HEK293 (cell line): ENCODE measurements around the gene CENPM.

ENCODE experiments used
- CTCF ChIP-seq: fragments of 450-650 bp; formaldehyde crosslinking; IDR thresholded peaks from 2 replicates; pipeline ENCODE4 v1.5.1; 2016; ENCODE audit warnings: missing biosample characterization, missing genetic modification characterization
- MYNN ChIP-seq: fragments of 450-650 bp; formaldehyde crosslinking; IDR thresholded peaks from 2 replicates; pipeline ENCODE4 v1.5.1; 2016; ENCODE audit warnings: missing biosample characterization, missing genetic modification characterization, borderline replicate concordance
- MZF1 ChIP-seq: fragments of 450-650 bp; formaldehyde crosslinking; IDR thresholded peaks from 2 replicates; pipeline ENCODE4 v1.5.1; 2017; ENCODE audit warnings: missing biosample characterization, missing genetic modification characterization, borderline replicate concordance
- PATZ1 ChIP-seq: fragments of 450-650 bp; formaldehyde crosslinking; IDR thresholded peaks from 2 replicates; pipeline ENCODE4 v1.5.1; 2016; ENCODE audit warnings: missing biosample characterization, missing genetic modification characterization
- ZNF274 ChIP-seq, 2 experiments: fragments of 200-500 bp in 1 of 2; fragments of 450-650 bp in 1 of 2; sonication (Bioruptor generic) in 1 of 2; formaldehyde crosslinking in 1 of 2; IDR thresholded peaks; 2 replicates each; pipeline versions ENCODE4 v1.5.1 to v1.6.1; 2014 to 2016; ENCODE audit warnings: borderline replicate concordance in 1 of 2, inconsistent platforms in 1 of 2, low read length in 1 of 2, missing biosample characterization in 1 of 2, missing genetic modification characterization in 1 of 2
- ZNF362 ChIP-seq: fragments of 450-650 bp; formaldehyde crosslinking; IDR thresholded peaks from 2 replicates; pipeline ENCODE4 v1.5.1; 2016; ENCODE audit warnings: missing biosample characterization, missing genetic modification characterization
- ZNF549 ChIP-seq: fragments of 450-650 bp; IDR thresholded peaks from 2 replicates; pipeline ENCODE4 v1.5.1; 2018; ENCODE audit warnings: missing biosample characterization, missing genetic modification characterization, mild to moderate bottlenecking, inconsistent platforms, moderate library complexity
- ZNF571 ChIP-seq: fragments of 450-650 bp; formaldehyde crosslinking; IDR thresholded peaks from 2 replicates; pipeline ENCODE4 v1.5.0; 2017; ENCODE audit warnings: missing biosample characterization, missing genetic modification characterization
- ZNF701 ChIP-seq: fragments of 450-650 bp; formaldehyde crosslinking; IDR thresholded peaks from 2 replicates; pipeline ENCODE4 v1.5.1; 2016; ENCODE audit warnings: missing biosample characterization, missing genetic modification characterization
- ZSCAN16 ChIP-seq: fragments of 450-650 bp; formaldehyde crosslinking; IDR thresholded peaks from 2 replicates; pipeline ENCODE4 v1.5.1; 2016; ENCODE audit warnings: missing biosample characterization, missing genetic modification characterization
- TF ChIP-seq, protein P1 (sequence below): fragments of 450-650 bp; formaldehyde crosslinking; IDR thresholded peaks from 2 replicates; pipeline ENCODE4 v1.5.1; 2016; ENCODE audit warnings: missing biosample characterization, missing genetic modification characterization
- TF ChIP-seq, protein P2 (sequence below): fragments of 450-650 bp; formaldehyde crosslinking; IDR thresholded peaks from 2 replicates; pipeline ENCODE4 v1.5.1; 2016; ENCODE audit warnings: missing biosample characterization, missing genetic modification characterization

DNA sequence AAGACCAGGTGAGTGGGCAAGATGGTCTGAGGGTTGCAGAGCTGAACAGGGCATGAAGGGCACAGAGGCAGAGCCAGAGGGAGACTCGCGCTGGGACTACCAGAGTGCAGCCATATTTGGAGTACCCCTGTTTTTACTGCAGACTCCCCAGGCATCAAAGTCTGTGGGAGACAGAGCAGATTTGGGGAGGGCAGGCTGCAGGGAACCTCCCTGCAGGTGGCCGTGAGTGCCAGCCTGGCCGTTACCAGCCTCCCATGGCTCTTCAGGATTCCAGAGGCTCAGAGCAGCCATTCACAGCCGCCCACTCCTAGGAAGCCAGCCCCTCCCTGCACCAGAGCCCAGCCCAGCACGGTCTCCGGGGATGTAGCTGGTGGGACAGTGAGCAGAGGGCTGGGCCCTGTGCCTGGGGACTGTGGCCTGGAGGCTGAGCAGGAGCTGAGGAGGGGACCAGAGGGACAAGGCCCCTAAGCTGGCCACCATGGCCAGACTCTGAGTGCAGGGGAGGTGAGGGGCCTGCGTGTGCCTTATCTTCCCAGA, 22.2 kb upstream of the CENPM start, which contains the start of gene SEPTIN3:
- TF ChIP-seq CTCF (tag by site-specific recombination) (no peak), MYNN (tag by site-specific recombination) (no peak), ZNF274 (IDR thresholded peaks at IDR 0.05; ENCODE audit: low read length) (no peak), ZNF274 (tag by site-specific recombination; IDR thresholded peaks at IDR 0.05; ENCODE audit: borderline replicate concordance) (no peak), PATZ1 (tag by site-specific recombination) (no peak), ZNF571 (tag by site-specific recombination) (no peak), ZNF701 (no peak), ZNF549 (tag by site-specific recombination) (no peak), ZSCAN16 (no peak), MZF1 (tag by site-specific recombination) (no peak), ZNF362 (no peak)
- TF ChIP-seq, protein P1, sequence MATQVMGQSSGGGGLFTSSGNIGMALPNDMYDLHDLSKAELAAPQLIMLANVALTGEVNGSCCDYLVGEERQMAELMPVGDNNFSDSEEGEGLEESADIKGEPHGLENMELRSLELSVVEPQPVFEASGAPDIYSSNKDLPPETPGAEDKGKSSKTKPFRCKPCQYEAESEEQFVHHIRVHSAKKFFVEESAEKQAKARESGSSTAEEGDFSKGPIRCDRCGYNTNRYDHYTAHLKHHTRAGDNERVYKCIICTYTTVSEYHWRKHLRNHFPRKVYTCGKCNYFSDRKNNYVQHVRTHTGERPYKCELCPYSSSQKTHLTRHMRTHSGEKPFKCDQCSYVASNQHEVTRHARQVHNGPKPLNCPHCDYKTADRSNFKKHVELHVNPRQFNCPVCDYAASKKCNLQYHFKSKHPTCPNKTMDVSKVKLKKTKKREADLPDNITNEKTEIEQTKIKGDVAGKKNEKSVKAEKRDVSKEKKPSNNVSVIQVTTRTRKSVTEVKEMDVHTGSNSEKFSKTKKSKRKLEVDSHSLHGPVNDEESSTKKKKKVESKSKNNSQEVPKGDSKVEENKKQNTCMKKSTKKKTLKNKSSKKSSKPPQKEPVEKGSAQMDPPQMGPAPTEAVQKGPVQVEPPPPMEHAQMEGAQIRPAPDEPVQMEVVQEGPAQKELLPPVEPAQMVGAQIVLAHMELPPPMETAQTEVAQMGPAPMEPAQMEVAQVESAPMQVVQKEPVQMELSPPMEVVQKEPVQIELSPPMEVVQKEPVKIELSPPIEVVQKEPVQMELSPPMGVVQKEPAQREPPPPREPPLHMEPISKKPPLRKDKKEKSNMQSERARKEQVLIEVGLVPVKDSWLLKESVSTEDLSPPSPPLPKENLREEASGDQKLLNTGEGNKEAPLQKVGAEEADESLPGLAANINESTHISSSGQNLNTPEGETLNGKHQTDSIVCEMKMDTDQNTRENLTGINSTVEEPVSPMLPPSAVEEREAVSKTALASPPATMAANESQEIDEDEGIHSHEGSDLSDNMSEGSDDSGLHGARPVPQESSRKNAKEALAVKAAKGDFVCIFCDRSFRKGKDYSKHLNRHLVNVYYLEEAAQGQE: no peak
- TF ChIP-seq, protein P2, sequence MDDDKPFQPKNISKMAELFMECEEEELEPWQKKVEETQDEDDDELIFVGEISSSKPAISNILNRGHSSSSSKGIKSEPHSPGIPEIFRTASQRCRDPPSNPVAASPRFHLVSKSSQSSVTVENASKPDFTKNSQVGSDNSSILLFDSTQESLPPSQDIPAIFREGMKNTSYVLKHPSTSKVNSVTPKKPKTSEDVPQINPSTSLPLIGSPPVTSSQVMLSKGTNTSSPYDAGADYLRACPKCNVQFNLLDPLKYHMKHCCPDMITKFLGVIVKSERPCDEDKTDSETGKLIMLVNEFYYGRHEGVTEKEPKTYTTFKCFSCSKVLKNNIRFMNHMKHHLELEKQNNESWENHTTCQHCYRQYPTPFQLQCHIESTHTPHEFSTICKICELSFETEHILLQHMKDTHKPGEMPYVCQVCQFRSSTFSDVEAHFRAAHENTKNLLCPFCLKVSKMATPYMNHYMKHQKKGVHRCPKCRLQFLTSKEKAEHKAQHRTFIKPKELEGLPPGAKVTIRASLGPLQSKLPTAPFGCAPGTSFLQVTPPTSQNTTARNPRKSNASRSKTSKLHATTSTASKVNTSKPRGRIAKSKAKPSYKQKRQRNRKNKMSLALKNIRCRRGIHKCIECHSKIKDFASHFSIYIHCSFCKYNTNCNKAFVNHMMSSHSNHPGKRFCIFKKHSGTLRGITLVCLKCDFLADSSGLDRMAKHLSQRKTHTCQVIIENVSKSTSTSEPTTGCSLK (tag by site-specific recombination): no peak
